Transverse colon (tissue), 4 donors: ENCODE measurements around the gene MANEA. TPM values are rescaled to one million over a fixed set of nuclear protein-coding genes. Genes with fewer than 3 reads are reported as not detected.
"Not testable (repeated sequence)": the region's sequence is repeated elsewhere in the genome, so short reads cannot be mapped to it uniquely, and the experiment has no call there.

Experiments
- DNase-seq: peaks from one replicate; pipeline ENCODE4 v3.0.0-alpha.2; 2019
- H3K27ac ChIP-seq, 4 donors: fragments of 200-600 bp; sonication (generic); 2 replicates each; pipeline ENCODE4 v1.5.1; 2016 to 2018; ENCODE audit warnings: inconsistent platforms in 4 of 4
- H3K27me3 ChIP-seq: fragments of 200-600 bp; sonication (generic); 2 replicates; pipeline ENCODE4 v1.5.1; 2017; ENCODE audit warnings: inconsistent platforms
- H3K36me3 ChIP-seq, 4 donors: fragments of 200-600 bp; sonication (generic); 2 replicates each; pipeline ENCODE4 v1.5.1; 2017 to 2019; ENCODE audit warnings: inconsistent platforms in 4 of 4
- H3K4me1 ChIP-seq, 4 donors: fragments of 200-600 bp; sonication (generic); 2 replicates each; pipeline ENCODE4 v1.5.1; 2017 to 2020; ENCODE audit warnings: inconsistent platforms in 4 of 4
- H3K4me3 ChIP-seq, 4 donors: fragments of 200-600 bp; sonication (generic); 1 replicate in 1 of 4; 2 replicates in 3 of 4; pipeline versions ENCODE4 v1.5.1 to v1.6.1; 2017 to 2019; ENCODE audit warnings: inconsistent platforms in 4 of 4
- H3K9me3 ChIP-seq, 2 donors: fragments of 200-600 bp; sonication (generic); 2 replicates each; pipeline ENCODE4 v1.5.1; 2017 to 2019; ENCODE audit warnings: inconsistent platforms in 2 of 2
- CTCF ChIP-seq, 5 experiments: fragments of 200-600 bp in 3 of 5; fragments of 450-650 bp in 2 of 5; sonication (generic) in 3 of 5; IDR thresholded peaks; 1 replicate in 2 of 5; 2 replicates in 3 of 5; pipeline ENCODE4 v1.5.1; 2016 to 2017; ENCODE audit warnings: antibody characterized with exemption in 5 of 5, inconsistent platforms in 3 of 5, mild to moderate bottlenecking in 2 of 5, moderate library complexity in 1 of 5
- EP300 ChIP-seq: sonication (generic); formaldehyde crosslinking; IDR thresholded peaks from one replicate; pipeline ENCODE4 v1.6.1; 2017; ENCODE audit warnings: antibody characterized with exemption, low read depth
- POLR2A ChIP-seq: fragments of 450-650 bp; IDR thresholded peaks from one replicate; pipeline ENCODE4 v1.6.1; 2016; ENCODE audit warnings: antibody characterized with exemption, mild to moderate bottlenecking, moderate library complexity
- POLR2AphosphoS5 ChIP-seq, 3 donors: sonication (generic); formaldehyde crosslinking; IDR thresholded peaks; one replicate each; pipeline ENCODE4 v1.6.1; 2016; ENCODE audit warnings: antibody characterized with exemption in 3 of 3
- WGBS, 2 donors: methylation state at CpG; one replicate each; pipeline ENCODE4 v1.1.5; 2018; ENCODE audit warnings: low coverage in 1 of 2; 5-methylcytosine and 5-hydroxymethylcytosine counted together
- in situ Hi-C, 4 donors: fragments of 200-750 bp; cut with MboI; loops; one replicate each; pipeline versions ENCODE4 v1.15.0 to v1.15.1; 2017; ENCODE audit warnings: low sequenced_read_pairs in 3 of 4, low pct_ligation_motif_present in 1 of 4, low pct_unique_long_range_greater_than_20kb in 1 of 4
- intact Hi-C: fragments of 100-400 bp; cut with DNase I; formaldehyde crosslinking; loops from one replicate; pipeline ENCODE4 v1.15.1; 2023; ENCODE audit warnings: low total_unique reads
- total RNA-seq, 4 donors: library from RNA; depleted of rRNA; stranded (reverse); fragments of >200 nt; gene quantifications; one replicate each; pipeline ENCODE4 v1.1.0, GENCODE V29; 2016

Gene MANEA
- total RNA-seq, 4 donors from 2014 or later, result 0.37 to 8.7 (median 3.3) TPM

GRCh38 chr6:95547043-95547442 is 30.3 kb upstream of the MANEA start:
- H3K36me3 ChIP-seq, result no peaks in the 10 kb centered on the region
- no peaks in the 10 kb centered on the region for H3K4me1 ChIP-seq
- H3K9me3 ChIP-seq, result no peaks in the 10 kb centered on the region
- no peak for DNase-seq
- no peaks in the 10 kb centered on the region for H3K27me3 ChIP-seq
- TF ChIP-seq CTCF (IDR thresholded peaks at IDR 0.05) (no peak), POLR2AphosphoS5 (IDR thresholded peaks at IDR 0.05) (no peak), EP300 (no peak), POLR2A (no peak)
- WGBS, 2 donors, result 44 to 67% methylated on average over 1 of the region's 1 CpG
- intact Hi-C loops, result no loop called here
- H3K4me3 ChIP-seq, result no peak overlapping the region
- no peak overlapping the region for H3K27ac ChIP-seq
- in situ Hi-C loops, result no loop called here

GRCh38 chr6:95548188-95548786 is 29.0 kb upstream of the MANEA start:
- Histone ChIP-seq H3K36me3 (no peaks in the 10 kb centered on the region), H3K27ac (no peak overlapping the region), H3K4me3 (no peak overlapping the region), H3K27me3 (no peaks in the 10 kb centered on the region), H3K9me3 (no peaks in the 10 kb centered on the region), H3K4me1 (no peaks in the 10 kb centered on the region)
- intact Hi-C loops (no loop called here), in situ Hi-C loops (no loop called here)
- TF ChIP-seq CTCF (IDR thresholded peaks at IDR 0.05) (no peak), POLR2AphosphoS5 (IDR thresholded peaks at IDR 0.05) (no peak), EP300 (no peak), POLR2A (no peak)
- WGBS, 2 donors, result 90% methylated on average over 3 of the region's 3 CpGs; no CpG with 5 or more reads in 1 of the 2 donors
- no peak for DNase-seq

- no peaks in the 10 kb centered on the region for H3K36me3 ChIP-seq
- H3K9me3 ChIP-seq, result no peaks in the 10 kb centered on the region
- H3K27ac ChIP-seq, result no peak overlapping the region
- TF ChIP-seq POLR2A (no peak), EP300 (no peak), CTCF (IDR thresholded peaks at IDR 0.05) (no peak), POLR2AphosphoS5 (IDR thresholded peaks at IDR 0.05) (no peak)
- intact Hi-C loops, result no loop called here
- no peak for DNase-seq
- in situ Hi-C loops, result no loop called here
- H3K4me3 ChIP-seq, result no peak overlapping the region
- 86 to 96% methylated on average over 3 to 5 of the region's 5 CpGs for WGBS, 2 donors
- H3K27me3 ChIP-seq, result no peaks in the 10 kb centered on the region
- no peaks in the 10 kb centered on the region for H3K4me1 ChIP-seq
These were observed 25.5 kb upstream of the MANEA start for GRCh38 chr6:95551678-95552324.

GRCh38 chr6:95553880-95554279 is 23.5 kb upstream of the MANEA start:
- no peaks in the 10 kb centered on the region for H3K36me3 ChIP-seq
- 70 to 100% methylated on average over 1 of the region's 1 CpG for WGBS, 2 donors

GRCh38 chr6:95560956-95561355 is 16.4 kb upstream of the MANEA start:
- H3K4me3 ChIP-seq, intact Hi-C loops, H3K9me3 ChIP-seq, DNase-seq, H3K36me3 ChIP-seq, H3K4me1 ChIP-seq, in situ Hi-C loops, H3K27me3 ChIP-seq, H3K27ac ChIP-seq: not testable (repeated sequence)
- 54 to 69% methylated on average over 5 of the region's 5 CpGs for WGBS, 2 donors

More at GRCh38 chr6:95553880-95554279, 23.5 kb upstream of the MANEA start:
- no peaks in the 10 kb centered on the region for H3K9me3 ChIP-seq
- in situ Hi-C loops, result no loop called here
- intact Hi-C loops, result no loop called here
- H3K27me3 ChIP-seq, result no peaks in the 10 kb centered on the region
- H3K4me3 ChIP-seq, result no peak overlapping the region
- H3K4me1 ChIP-seq, result no peaks in the 10 kb centered on the region
- no peak for DNase-seq
- H3K27ac ChIP-seq, result no peak overlapping the region
- no peak for TF ChIP-seq CTCF (IDR thresholded peaks at IDR 0.05)
